ENCODE results near the gene NT5C1B.
"Not testable (repeated sequence)": the region's sequence is repeated elsewhere in the genome, so short reads cannot be mapped to it uniquely, and the experiment has no call there.

The NT5C1B gene

DNA sequence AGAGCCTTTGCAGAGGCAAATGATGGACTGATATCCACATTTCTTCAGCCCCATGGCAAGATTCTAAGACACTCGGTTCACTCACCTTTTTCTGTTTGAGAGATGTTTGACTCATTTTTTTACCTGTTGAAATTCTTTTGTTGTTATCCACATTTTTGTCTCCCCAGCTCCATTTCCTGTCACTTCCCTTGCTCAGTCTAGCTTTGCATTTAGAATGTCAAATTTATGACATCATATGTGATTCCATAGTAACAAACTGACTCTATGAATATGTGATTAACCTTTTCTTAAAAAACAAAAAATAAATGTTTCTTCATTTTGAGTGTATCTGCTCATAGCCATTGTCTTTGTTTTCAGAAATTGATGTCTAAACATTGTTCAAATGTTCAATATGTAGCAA is at the start of gene NT5C1B:
NT5C1B (minus strand) TSS at position 216 of the 400 bp plus-strand sequence; CDS start at position 115, 101 bp downstream.
- DNase-seq (ENCODE audit: low read depth) = no peak
- TF ChIP-seq, protein P1, sequence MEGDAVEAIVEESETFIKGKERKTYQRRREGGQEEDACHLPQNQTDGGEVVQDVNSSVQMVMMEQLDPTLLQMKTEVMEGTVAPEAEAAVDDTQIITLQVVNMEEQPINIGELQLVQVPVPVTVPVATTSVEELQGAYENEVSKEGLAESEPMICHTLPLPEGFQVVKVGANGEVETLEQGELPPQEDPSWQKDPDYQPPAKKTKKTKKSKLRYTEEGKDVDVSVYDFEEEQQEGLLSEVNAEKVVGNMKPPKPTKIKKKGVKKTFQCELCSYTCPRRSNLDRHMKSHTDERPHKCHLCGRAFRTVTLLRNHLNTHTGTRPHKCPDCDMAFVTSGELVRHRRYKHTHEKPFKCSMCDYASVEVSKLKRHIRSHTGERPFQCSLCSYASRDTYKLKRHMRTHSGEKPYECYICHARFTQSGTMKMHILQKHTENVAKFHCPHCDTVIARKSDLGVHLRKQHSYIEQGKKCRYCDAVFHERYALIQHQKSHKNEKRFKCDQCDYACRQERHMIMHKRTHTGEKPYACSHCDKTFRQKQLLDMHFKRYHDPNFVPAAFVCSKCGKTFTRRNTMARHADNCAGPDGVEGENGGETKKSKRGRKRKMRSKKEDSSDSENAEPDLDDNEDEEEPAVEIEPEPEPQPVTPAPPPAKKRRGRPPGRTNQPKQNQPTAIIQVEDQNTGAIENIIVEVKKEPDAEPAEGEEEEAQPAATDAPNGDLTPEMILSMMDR (conservative IDR thresholded peaks at IDR 0.05; ENCODE audit: low read length) = no peak
- H3K4me3 ChIP-seq (ENCODE audit: low read length) = no peak within 1 kb of the TSS

DNA sequence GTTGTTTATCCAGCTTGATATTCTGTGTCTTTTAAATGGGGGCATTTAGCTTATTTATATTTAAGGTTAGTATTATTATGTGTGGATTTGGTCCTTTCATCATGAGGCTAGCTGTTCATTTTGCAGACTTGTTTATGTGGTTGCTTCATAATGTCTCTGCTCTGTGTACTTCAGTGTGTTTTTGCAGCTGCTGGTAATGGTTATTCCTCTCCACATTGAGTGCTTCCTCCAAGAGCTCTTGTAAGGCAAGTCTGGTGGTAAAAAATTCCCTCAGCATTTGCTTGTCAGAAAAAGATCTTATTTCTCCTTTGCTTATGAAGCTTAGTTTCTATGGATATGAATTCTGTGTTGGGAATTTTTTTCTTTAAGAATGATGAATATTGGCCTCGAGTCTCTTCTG is 47.8 kb upstream of the NT5C1B start:
- DNase-seq (ENCODE audit: low read depth) = no peak
- TF ChIP-seq, protein P1 (conservative IDR thresholded peaks at IDR 0.05; ENCODE audit: low read length) = no peak
- H3K4me3 ChIP-seq (ENCODE audit: low read length) = no peak overlapping the region

DNA sequence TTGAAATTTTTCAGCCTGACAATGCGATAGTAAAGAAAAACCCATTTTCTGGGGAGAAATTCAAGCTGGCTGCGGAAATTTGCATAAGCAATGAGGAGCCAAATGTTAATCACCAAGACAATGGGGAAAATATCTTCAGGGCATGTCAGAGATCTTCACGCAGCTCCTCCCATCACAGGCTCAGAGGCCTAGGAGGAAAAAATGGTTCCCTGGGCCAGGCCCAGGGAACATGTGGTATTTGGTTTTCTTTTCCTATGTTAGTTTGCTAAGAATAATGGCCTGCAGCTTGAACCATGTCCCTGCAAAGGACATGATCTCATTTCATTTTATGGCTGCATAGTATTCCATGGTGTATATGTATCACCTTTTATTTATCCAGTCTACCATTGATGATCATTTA is 43.3 kb upstream of the NT5C1B start:
- DNase-seq (ENCODE audit: low read depth); H3K4me3 ChIP-seq (ENCODE audit: low read length): not testable (repeated sequence)

DNA sequence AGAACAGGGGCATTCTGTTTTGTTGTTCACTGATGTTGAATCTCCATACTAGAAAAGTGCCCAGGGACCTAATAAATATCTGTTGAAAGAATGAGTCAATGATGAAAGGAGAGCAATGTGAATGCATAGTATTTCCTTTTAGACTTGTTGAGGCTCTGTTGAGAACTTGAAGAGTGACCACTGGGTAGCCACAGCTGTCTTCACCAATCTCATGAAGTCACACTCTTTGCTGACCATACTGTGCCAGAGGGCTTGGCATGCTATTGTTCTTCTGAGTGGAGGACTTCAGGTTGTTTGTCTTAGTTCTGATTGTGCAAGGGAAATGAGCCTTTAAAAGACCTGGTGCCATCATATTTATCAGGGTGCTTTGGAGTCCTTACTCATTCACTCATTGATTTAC is 41.6 kb upstream of the NT5C1B start:
- DNase-seq (ENCODE audit: low read depth) = peak; percentile 43
- TF ChIP-seq, protein P1 (conservative IDR thresholded peaks at IDR 0.05; ENCODE audit: low read length) = no peak
- H3K4me3 ChIP-seq (ENCODE audit: low read length) = no peak overlapping the region

DNA sequence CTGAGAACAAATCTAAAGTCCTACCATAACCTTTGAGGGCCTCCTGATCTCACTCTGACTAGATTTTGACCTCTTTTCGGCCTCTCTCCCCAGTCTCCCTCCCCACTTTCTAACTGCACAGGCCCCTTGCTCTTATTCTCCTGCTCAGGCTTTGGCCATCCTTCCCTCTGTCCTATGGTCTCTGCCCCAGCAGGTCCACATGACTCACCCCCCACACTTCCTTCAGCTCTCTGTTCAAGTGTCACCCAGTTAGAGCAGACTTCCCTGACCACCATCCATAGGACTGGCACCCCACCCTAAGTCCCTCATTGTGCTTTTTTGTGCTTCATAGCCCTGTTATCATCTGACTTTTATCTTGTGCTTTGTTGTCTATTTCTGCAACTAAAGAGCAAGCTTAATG is 41.2 kb upstream of the NT5C1B start:
- DNase-seq (ENCODE audit: low read depth) = no peak
- TF ChIP-seq, protein P1 (conservative IDR thresholded peaks at IDR 0.05; ENCODE audit: low read length) = no peak

DNA sequence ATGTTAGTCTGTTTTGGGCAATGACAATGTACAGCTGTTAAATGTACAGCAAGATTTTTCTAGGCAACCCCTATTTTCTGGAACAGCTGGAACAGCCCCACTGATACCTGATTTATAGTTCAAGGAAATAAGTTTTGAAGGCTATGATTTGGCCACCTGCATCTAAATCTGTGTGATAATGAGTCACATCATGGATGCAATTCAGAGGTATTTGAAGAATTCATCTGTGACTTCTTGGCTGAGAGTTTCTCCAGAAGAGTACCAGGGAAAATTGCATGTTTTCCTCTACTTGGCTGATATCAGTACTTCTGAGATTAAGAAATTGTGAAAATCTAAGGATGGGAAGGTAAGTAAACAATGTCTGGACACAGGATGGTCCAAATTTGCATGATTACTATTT is 40.7 kb upstream of the NT5C1B start:
- TF ChIP-seq, protein P1 (conservative IDR thresholded peaks at IDR 0.05; ENCODE audit: low read length) = no peak
- DNase-seq (ENCODE audit: low read depth) = peak; percentile 81
- H3K4me3 ChIP-seq (ENCODE audit: low read length) = no peak overlapping the region

More for the DNA sequence above, 41.2 kb upstream of the NT5C1B start:
- H3K4me3 ChIP-seq (ENCODE audit: low read length) = no peak overlapping the region

DNA sequence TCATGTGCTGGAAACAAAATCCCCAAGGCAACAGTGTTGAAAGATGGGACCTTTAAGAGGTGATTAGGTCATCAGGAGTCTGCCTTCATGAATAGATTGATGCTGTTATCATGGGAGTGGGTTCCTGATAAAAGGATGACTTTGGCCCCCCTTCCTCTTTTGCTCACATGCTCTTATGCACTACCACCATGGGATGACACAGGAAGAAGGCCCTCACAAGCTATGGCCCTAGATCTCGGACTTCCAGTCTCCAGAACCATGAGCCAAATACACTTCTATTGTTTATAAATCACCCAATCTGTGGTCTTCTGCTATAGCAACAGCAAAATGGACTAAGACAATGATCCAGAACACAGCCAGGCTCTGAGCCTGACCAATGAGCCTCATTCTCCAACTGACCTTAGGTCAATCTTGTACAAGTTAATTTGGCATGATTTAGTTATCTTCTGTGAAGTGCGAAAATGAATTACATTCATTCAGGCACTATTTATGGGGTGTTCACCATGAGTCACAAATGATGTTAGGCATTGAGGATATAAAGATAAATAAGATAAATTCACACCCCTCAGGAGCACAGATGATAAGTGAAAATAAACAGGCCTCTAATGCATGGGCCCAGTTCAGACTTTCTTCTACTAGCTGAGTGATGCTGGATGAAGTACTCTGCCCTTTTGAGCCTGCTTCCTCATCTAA is 37.7 kb upstream of the NT5C1B start:
- no peak for DNase-seq (ENCODE audit: low read depth)
- no peak overlapping the region for H3K4me3 ChIP-seq (ENCODE audit: low read length)
- TF ChIP-seq, protein P1 (conservative IDR thresholded peaks at IDR 0.05; ENCODE audit: low read length) = no peak
